Liver (tissue), 9 donors: Measurements from ENCODE around the gene ELK3. TPM values are rescaled to one million over a fixed set of nuclear protein-coding genes. Genes with fewer than 3 reads are reported as not detected.

Experiments used
- DNase-seq: peaks from one replicate; pipeline ENCODE4 v3.0.0-alpha.2; 2017; ENCODE audit warnings: low spot score
- H3K27ac ChIP-seq, 2 donors: one replicate each; pipeline ENCODE4 v1.7.0; 2013; ENCODE audit warnings: inconsistent platforms in 2 of 2, low read length in 2 of 2, control low read depth in 1 of 2, low read depth in 1 of 2, mild to moderate bottlenecking in 1 of 2
- H3K27me3 ChIP-seq, 4 donors: one replicate each; pipeline versions ENCODE4 v1.6.1 to v1.7.0; 2013; ENCODE audit warnings: low read length in 3 of 4, inconsistent platforms in 1 of 4, mild to moderate bottlenecking in 1 of 4, moderate library complexity in 1 of 4; ENCODE audit not compliant: control insufficient read depth in 4 of 4, insufficient read depth in 4 of 4
- H3K36me3 ChIP-seq, 4 donors: one replicate each; pipeline versions ENCODE4 v1.6.1 to v1.7.0; 2013; ENCODE audit warnings: low read length in 3 of 4, mild to moderate bottlenecking in 3 of 4, low read depth in 1 of 4, moderate library complexity in 1 of 4; ENCODE audit not compliant: control insufficient read depth in 4 of 4, insufficient read depth in 3 of 4
- H3K4me1 ChIP-seq, 4 donors: one replicate each; pipeline versions ENCODE4 v1.6.1 to v1.7.0; 2013; ENCODE audit warnings: low read length in 3 of 4, mild to moderate bottlenecking in 3 of 4, moderate library complexity in 1 of 4; ENCODE audit not compliant: control insufficient read depth in 4 of 4, insufficient read depth in 4 of 4
- H3K4me3 ChIP-seq, 3 donors: one replicate each; pipeline versions ENCODE4 v1.6.1 to v1.7.0; 2013; ENCODE audit warnings: low read length in 3 of 3, control low read depth in 1 of 3, low read depth in 1 of 3, mild to moderate bottlenecking in 1 of 3
- H3K9ac ChIP-seq, 2 donors: one replicate each; pipeline ENCODE4 v1.7.0; 2013; ENCODE audit warnings: low read length in 2 of 2, mild to moderate bottlenecking in 2 of 2, moderate library complexity in 2 of 2, control low read depth in 1 of 2, low read depth in 1 of 2
- H3K9me3 ChIP-seq, 4 donors: one replicate each; pipeline versions ENCODE4 v1.6.1 to v1.7.0; 2013; ENCODE audit warnings: low read length in 3 of 4; ENCODE audit not compliant: control insufficient read depth in 4 of 4
- ATF3 ChIP-seq: IDR thresholded peaks from 2 replicates; pipeline ENCODE4 v1.6.1; 2016; ENCODE audit warnings: antibody characterized with exemption
- CTCF ChIP-seq: fragments of 150-350 bp; IDR thresholded peaks from 2 replicates; pipeline ENCODE4 v1.5.1; 2017; ENCODE audit warnings: improper control_type of control experiment, low read depth, low read length; ENCODE audit not compliant: missing input control
- EGR1 ChIP-seq, 2 donors: IDR thresholded peaks; 2 replicates each; pipeline ENCODE4 v1.6.1; 2016 to 2018; ENCODE audit warnings: antibody characterized with exemption in 2 of 2, low read depth in 2 of 2
- FOXA1 ChIP-seq: IDR thresholded peaks from 2 replicates; pipeline ENCODE4 v1.6.1; 2016; ENCODE audit warnings: antibody characterized with exemption
- FOXA2 ChIP-seq: IDR thresholded peaks from 2 replicates; pipeline ENCODE4 v1.6.1; 2016; ENCODE audit warnings: antibody characterized with exemption
- GABPA ChIP-seq, 2 donors: IDR thresholded peaks in 1 of 2; conservative IDR thresholded peaks in 1 of 2; 2 replicates each; pipeline ENCODE4 v1.6.1; 2016; ENCODE audit warnings: antibody characterized with exemption in 2 of 2, mild to moderate bottlenecking in 1 of 2, moderate library complexity in 1 of 2
- HNF4A ChIP-seq, 2 donors: conservative IDR thresholded peaks; 2 replicates each; pipeline ENCODE4 v1.6.1; 2016; ENCODE audit warnings: antibody characterized with exemption in 2 of 2, mild to moderate bottlenecking in 2 of 2
- HNF4G ChIP-seq: IDR thresholded peaks from 2 replicates; pipeline ENCODE4 v1.6.1; 2016; ENCODE audit warnings: antibody characterized with exemption
- JUND ChIP-seq, 2 donors: IDR thresholded peaks; 2 replicates each; pipeline ENCODE4 v1.6.1; 2016; ENCODE audit warnings: antibody characterized with exemption in 2 of 2
- MAX ChIP-seq: IDR thresholded peaks from 2 replicates; pipeline ENCODE4 v1.6.1; 2016; ENCODE audit warnings: antibody characterized with exemption
- NR2F2 ChIP-seq: IDR thresholded peaks from 2 replicates; pipeline ENCODE4 v1.6.1; 2016; ENCODE audit warnings: antibody characterized with exemption
- RAD21 ChIP-seq, 2 donors: IDR thresholded peaks; 2 replicates each; pipeline ENCODE4 v1.6.1; 2016; ENCODE audit warnings: antibody characterized with exemption in 2 of 2, mild to moderate bottlenecking in 2 of 2
- REST ChIP-seq: IDR thresholded peaks from 2 replicates; pipeline ENCODE4 v1.6.1; 2016; ENCODE audit warnings: antibody characterized with exemption, mild to moderate bottlenecking
- RXRA ChIP-seq, 2 donors: IDR thresholded peaks; 2 replicates each; pipeline ENCODE4 v1.6.1; 2017 to 2018; ENCODE audit warnings: antibody characterized with exemption in 2 of 2, mild to moderate bottlenecking in 1 of 2
- SP1 ChIP-seq: IDR thresholded peaks from 2 replicates; pipeline ENCODE4 v1.6.1; 2018; ENCODE audit warnings: antibody characterized with exemption, mild to moderate bottlenecking
- TAF1 ChIP-seq: conservative IDR thresholded peaks from 2 replicates; pipeline ENCODE4 v1.6.1; 2016; ENCODE audit warnings: antibody characterized with exemption, mild to moderate bottlenecking
- YY1 ChIP-seq: IDR thresholded peaks from 2 replicates; pipeline ENCODE4 v1.6.1; 2016; ENCODE audit warnings: antibody characterized with exemption, mild to moderate bottlenecking
- ZBTB33 ChIP-seq: IDR thresholded peaks from 2 replicates; pipeline ENCODE4 v1.6.1; 2016; ENCODE audit warnings: antibody characterized with exemption
- WGBS: extraction: QIAGEN DNeasy Blood & Tissue Kit; methylation state at CpG from one replicate; pipeline ENCODE4 v1.1.7; 2013; 5-methylcytosine and 5-hydroxymethylcytosine counted together
- polyA plus RNA-seq, 2 donors: library from polyadenylated mRNA; stranded (reverse) in 1 of 2; unstranded in 1 of 2; fragments of 200-250 nt in 1 of 2; fragments of >200 nt in 1 of 2; fragmentation: Nextera tagmentation in 1 of 2; extraction: Ambion mirVana in 1 of 2; gene quantifications; one replicate each; pipeline versions ENCODE4 v1.2.1 to v1.2.3, GENCODE V29; 2013 to 2015
- total RNA-seq, 2 donors: library from RNA; depleted of rRNA; stranded (reverse); fragments of >200 nt; gene quantifications; one replicate each; pipeline ENCODE4 v1.2.3, GENCODE V29; 2014
- donor health status: healthy.
- donor health status: healthy.
- donor health status: healthy.
- donor health status: healthy.
- donor health status: healthy.

ELK3 gene
- total and polyA plus RNA-seq, 4 donors: 3.7 to 5.2 (median 4.5) TPM

- DNase-seq: no peak
- no peak overlapping the region for H3K27ac ChIP-seq
- H3K36me3 ChIP-seq: no peaks in the 10 kb centered on the region
- no peaks in the 10 kb centered on the region for H3K27me3 ChIP-seq
- TF ChIP-seq EGR1 (IDR thresholded peaks at IDR 0.05; ENCODE audit: low read depth in 2 of 2) (no peak), ATF3 (no peak), FOXA2 (no peak), ZBTB33 (no peak), YY1 (no peak), RAD21 (IDR thresholded peaks at IDR 0.05) (no peak), HNF4G (no peak), JUND (IDR thresholded peaks at IDR 0.05) (no peak), CTCF (no peak), SP1 (no peak), FOXA1 (no peak), RXRA (IDR thresholded peaks at IDR 0.05) (no peak)
- no peak overlapping the region for H3K9ac ChIP-seq
- 88% methylated on average over 7 of the region's 7 CpGs for WGBS
- no peaks in the 10 kb centered on the region for H3K9me3 ChIP-seq
- no peaks in the 10 kb centered on the region for H3K4me1 ChIP-seq
- no peak overlapping the region for H3K4me3 ChIP-seq
These were observed 38.4 kb upstream of the ELK3 start for GRCh38 chr12:96155781-96156180.

GRCh38 chr12:96156211-96156610 is 38.0 kb upstream of the ELK3 start:
- no peak for DNase-seq
- H3K27me3 ChIP-seq: no peaks in the 10 kb centered on the region
- H3K4me3 ChIP-seq: no peak overlapping the region
- H3K9ac ChIP-seq: no peak overlapping the region
- TF ChIP-seq JUND (IDR thresholded peaks at IDR 0.05): no peak
- no peak for TF ChIP-seq FOXA1
- no peak for TF ChIP-seq HNF4A (conservative IDR thresholded peaks at IDR 0.05)
- no peak for TF ChIP-seq RAD21 (IDR thresholded peaks at IDR 0.05)
- TF ChIP-seq GABPA (IDR thresholded peaks at IDR 0.05 in 1 of 2, conservative IDR thresholded peaks at IDR 0.05 in 1 of 2): no peak
- TF ChIP-seq YY1: no peak
- TF ChIP-seq MAX: no peak
- no peak for TF ChIP-seq SP1
- TF ChIP-seq TAF1: no peak
- TF ChIP-seq HNF4G: no peak
- TF ChIP-seq ZBTB33: no peak
- TF ChIP-seq FOXA2: no peak
- TF ChIP-seq EGR1 (IDR thresholded peaks at IDR 0.05; ENCODE audit: low read depth in 2 of 2): no peak
- TF ChIP-seq REST: no peak
- no peak for TF ChIP-seq NR2F2
- no peak for TF ChIP-seq ATF3
- no peak for TF ChIP-seq RXRA (IDR thresholded peaks at IDR 0.05)
- no peak for TF ChIP-seq CTCF
- WGBS: 89% methylated on average over 3 of the region's 3 CpGs
- H3K4me1 ChIP-seq: no peaks in the 10 kb centered on the region
- no peaks in the 10 kb centered on the region for H3K36me3 ChIP-seq
- no peak overlapping the region for H3K27ac ChIP-seq
- H3K9me3 ChIP-seq: no peaks in the 10 kb centered on the region
